HFF-Myc (cell line): ENCODE results near the gene CASP5.
A peak's percentile ranks its signal among the peaks of the same experiment; 100 is the strongest.
"Not testable (repeated sequence)": the region's sequence is repeated elsewhere in the genome, so short reads cannot be mapped to it uniquely, and the experiment has no call there.

ENCODE experiments used
- DNase-seq: peaks from one replicate; pipeline ENCODE4 v3.0.0-alpha.2; 2011; ENCODE audit warnings: low read depth; ENCODE audit errors: extremely low read depth
- H3K4me3 ChIP-seq: replicated peaks from 2 replicates; pipeline ENCODE4 v1.5.1; 2011; ENCODE audit warnings: low read depth, mild to moderate bottlenecking, control low read depth, low read length
- CTCF ChIP-seq: IDR thresholded peaks from 2 replicates; pipeline ENCODE4 v1.5.1; 2012; ENCODE audit warnings: mild to moderate bottlenecking, low read depth, low read length, control low read depth; ENCODE audit errors: missing control alignments

Gene CASP5

GRCh38 chr11:105054723-105055493 is 31.9 kb upstream of the CASP5 start:
- DNase-seq = no peak
- H3K4me3 ChIP-seq = no peak overlapping the region
- no peak for TF ChIP-seq CTCF

GRCh38 chr11:105052487-105052886 is 29.5 kb upstream of the CASP5 start:
- TF ChIP-seq CTCF = no peak

DNA sequence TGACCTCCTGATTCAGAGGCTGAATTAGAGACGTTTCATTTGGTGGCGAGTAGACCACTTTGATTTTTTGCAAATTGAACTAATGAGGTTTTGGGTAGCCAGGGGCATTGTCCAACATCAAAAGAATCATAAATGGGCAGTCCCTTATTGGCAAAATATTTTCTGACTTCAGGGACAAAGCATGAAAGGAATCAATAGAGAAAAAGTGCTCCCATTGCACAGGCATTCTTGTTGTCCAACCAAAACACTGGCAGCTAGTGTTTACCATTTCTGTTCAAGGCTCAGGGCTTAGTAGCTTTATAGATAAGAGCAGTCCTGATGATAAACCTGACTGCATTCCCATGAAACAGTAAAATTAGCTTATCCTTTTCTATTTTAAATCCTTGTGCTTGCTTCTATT is 28.6 kb upstream of the CASP5 start:
- no peak for DNase-seq
- no peak for TF ChIP-seq CTCF

More at GRCh38 chr11:105052487-105052886, 29.5 kb upstream of the CASP5 start:
- H3K4me3 ChIP-seq = no peak overlapping the region
- no peak for DNase-seq

DNA sequence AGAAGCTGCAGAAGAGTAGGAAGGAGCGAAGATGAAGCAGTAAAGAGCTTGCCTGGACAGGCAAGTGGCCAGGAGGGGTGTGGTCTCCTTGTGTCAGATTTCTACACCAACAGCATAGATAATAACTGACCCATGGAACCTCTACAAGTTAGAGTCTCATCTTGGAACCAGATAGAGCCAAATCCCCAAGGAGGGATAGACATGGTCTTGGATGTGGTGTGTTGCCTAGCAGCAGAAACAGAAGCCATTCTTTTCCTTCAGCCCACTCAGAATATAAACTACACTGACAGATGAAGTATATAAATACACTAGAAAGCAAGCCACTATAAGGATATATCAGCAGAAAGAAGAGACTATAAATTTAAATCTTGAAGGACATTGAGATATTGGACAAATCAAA is 26.5 kb upstream of the CASP5 start:
- TF ChIP-seq CTCF = no peak
- no peak overlapping the region for H3K4me3 ChIP-seq
- no peak for DNase-seq

More for the DNA sequence above, 28.6 kb upstream of the CASP5 start:
- no peak overlapping the region for H3K4me3 ChIP-seq

DNA sequence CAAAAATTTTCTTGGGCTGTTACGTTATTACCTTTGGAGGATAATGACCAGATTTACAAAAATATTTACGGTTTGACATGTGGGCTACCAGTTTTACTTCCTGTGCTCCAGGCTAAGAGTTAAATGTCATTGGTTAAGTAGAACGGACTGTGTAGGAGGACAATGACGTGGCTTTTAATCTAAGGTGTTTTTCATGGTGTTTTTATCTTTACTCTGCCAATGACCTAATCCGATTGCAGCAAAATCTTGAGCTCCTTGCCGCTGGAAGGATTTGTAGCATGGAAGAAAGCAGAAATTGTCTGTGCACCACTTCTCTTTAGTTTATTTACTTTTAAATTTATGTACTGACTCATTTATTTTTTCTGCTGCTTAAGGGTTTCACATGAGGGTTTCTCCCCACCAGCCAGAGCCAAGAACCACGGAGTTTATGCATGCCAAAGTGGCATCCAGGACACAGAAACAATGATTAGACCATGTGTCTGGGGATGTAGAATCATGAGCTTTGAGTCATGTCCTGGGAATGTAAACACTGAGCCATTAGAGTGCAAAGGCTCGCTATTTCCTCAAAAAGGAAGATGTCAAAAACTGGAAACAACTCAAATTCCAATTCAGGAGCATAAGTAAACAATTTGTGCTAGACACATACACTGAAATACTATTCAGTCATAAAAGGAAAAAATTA is 24.1 kb upstream of the CASP5 start:
- DNase-seq = peak; percentile 99
- TF ChIP-seq CTCF = no peak
- H3K4me3 ChIP-seq = no peak overlapping the region

DNA sequence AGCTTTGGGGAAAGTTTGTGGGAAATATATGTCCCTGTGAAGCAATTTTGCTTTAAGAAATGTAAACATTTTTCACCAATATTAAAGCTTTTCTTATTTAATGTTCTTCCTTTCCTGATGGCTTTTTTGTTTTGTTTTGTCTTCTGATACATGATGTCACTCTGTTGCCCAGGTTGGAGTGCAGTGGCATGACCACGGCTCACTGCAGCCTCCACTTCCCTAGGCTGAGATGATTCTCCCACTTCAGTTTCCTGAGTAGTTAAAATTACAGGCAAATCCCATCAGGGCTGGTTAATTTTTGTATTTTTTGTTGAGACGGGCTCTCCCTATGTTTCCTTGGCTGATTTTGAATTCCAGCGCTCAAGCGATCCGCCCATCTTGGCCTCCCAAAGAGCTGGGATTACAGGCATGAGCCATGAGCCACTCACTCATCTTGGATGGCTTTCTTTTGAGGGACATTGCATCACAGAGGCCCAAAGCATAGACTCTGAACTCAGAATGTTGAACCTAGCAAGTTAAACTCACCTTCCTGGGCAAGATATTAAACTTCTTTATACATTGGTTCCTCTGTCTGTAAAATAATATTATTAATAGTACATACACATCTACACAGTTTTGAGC is 22.8 kb upstream of the CASP5 start:
- no peak for TF ChIP-seq CTCF
- DNase-seq = no peak

DNA sequence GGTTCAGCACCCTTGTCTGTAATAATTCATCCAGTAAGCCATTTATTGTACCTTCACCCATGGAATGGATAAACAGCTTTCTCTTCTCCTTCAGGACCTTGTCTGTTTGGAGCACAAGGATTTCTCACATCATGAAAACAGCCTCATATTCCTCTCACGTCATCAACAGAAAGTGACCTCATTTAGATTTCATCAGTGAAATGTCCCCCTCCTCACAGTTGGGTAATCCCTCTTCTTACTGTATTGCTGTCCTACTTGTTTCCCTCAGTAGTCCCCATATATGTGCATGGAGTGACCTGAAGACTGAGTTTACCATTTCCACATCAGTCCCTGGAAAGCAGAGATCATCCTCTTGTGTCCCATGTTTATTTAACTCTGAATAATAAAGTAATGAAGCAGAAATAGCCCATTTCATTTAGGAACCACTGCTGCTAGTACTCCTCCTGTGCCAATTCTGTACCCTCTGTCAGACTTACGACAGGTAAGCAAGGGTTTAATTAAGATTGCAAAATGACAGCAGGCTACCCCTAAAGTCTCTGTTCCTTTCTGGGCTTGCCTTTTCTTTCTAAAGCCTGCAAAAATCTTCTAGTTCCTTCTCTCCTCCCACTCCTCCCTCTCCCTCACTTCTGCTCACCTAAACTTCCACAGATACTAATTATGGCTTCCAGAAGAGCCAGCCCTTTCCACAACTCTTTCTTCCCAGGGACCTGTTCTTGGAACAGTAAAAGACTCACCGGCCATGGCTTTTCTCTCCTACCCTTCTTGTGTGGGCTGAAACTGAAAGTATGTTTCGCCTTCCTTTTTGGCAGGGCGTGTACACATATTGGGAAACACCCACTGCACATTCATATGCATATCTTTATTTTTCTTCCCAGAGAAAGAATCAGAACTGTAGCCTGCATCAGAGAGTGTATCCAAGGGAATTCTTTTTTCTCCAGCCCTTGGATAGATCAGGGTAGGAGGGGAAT is 21.9 kb upstream of the CASP5 start, which contains the start of gene CARD16:
TSS of gene CARD16 (minus strand) at position 779 of the 968 bp plus-strand sequence. CDS start at position 741, 38 bp downstream.
- DNase-seq, H3K4me3 ChIP-seq: not testable (repeated sequence)

More for the DNA sequence above, 22.8 kb upstream of the CASP5 start:
- no peak overlapping the region for H3K4me3 ChIP-seq
